IMR-90 (cell line): ENCODE data around the gene RAB11A. TPM values are rescaled to one million over a fixed set of nuclear protein-coding genes. Genes with fewer than 3 reads are reported as not detected.

Experiments
- ATAC-seq: fragments of 200-7000 bp; cut with Tn5 transposase; 2 replicates; pipeline ENCODE4 v1.9.1; 2020; ENCODE audit warnings: low read depth, mild to moderate bottlenecking, moderate library complexity
- BruUV-seq: library from RNA; stranded (reverse); fragments of 400-500 nt; replicated peaks from 2 replicates; lab custom pipeline; 2021; lab: Mats Ljungman, UMichigan
- CTCF ChIA-PET: fragments of 300-600 bp; formaldehyde crosslinking; extraction: SDS; loops from one replicate; lab custom pipeline; 2021; ENCODE audit warnings: antibody characterized with exemption; lab: Yijun Ruan, JAX
- POLR2A ChIA-PET: fragments of 300-600 bp; sonication (Branson Sonifier 250); formaldehyde crosslinking; loops from one replicate; lab custom pipeline; 2022; ENCODE audit warnings: antibody characterized with exemption; ENCODE audit not compliant: unreplicated experiment; lab: Charles Lee
- DNase-seq: peaks from one replicate; pipeline ENCODE4 v3.0.0; 2013
- H2AFZ ChIP-seq: replicated peaks from 2 replicates; pipeline ENCODE3; 2013; ENCODE audit warnings: low read length, mild to moderate bottlenecking; ENCODE audit not compliant: poor library complexity
- H2AK5ac ChIP-seq: 2 replicates; pipeline ENCODE4 v1.6.1; 2013; ENCODE audit warnings: low read depth, low read length, inconsistent platforms
- H2AK9ac ChIP-seq: replicated peaks from 2 replicates; pipeline ENCODE3; 2013; ENCODE audit warnings: mild to moderate bottlenecking, low read depth, low read length, moderate library complexity; ENCODE audit not compliant: poor library complexity
- H2BK120ac ChIP-seq: 2 replicates; pipeline ENCODE4 v1.6.1; 2013; ENCODE audit warnings: low read depth, low read length, inconsistent platforms
- H2BK15ac ChIP-seq: 3 replicates; pipeline ENCODE4 v1.6.1; 2013; ENCODE audit warnings: low read depth, low read length, inconsistent platforms
- H2BK20ac ChIP-seq: 2 replicates; pipeline ENCODE4 v1.6.1; 2013; ENCODE audit warnings: low read depth, mild to moderate bottlenecking, inconsistent platforms, low read length, moderate library complexity
- H2BK5ac ChIP-seq: 2 replicates; pipeline ENCODE4 v1.6.1; 2013; ENCODE audit warnings: mild to moderate bottlenecking, low read depth, low read length, inconsistent platforms; ENCODE audit not compliant: poor library complexity, severe bottlenecking
- H3K14ac ChIP-seq: replicated peaks from 2 replicates; pipeline ENCODE4 v1.6.1; 2013; ENCODE audit warnings: low read depth, low read length, inconsistent platforms
- H3K18ac ChIP-seq: 2 replicates; pipeline ENCODE4 v1.6.1; 2013; ENCODE audit warnings: low read depth, low read length, control low read depth
- H3K23ac ChIP-seq: 2 replicates; pipeline ENCODE4 v1.6.1; 2013; ENCODE audit warnings: low read depth, low read length, inconsistent platforms
- H3K27ac ChIP-seq: 2 replicates; pipeline ENCODE4 v1.5.1; 2013; ENCODE audit warnings: mild to moderate bottlenecking, control low read depth, low read length; ENCODE audit not compliant: insufficient read depth
- H3K27me3 ChIP-seq: 2 replicates; pipeline ENCODE4 v1.6.1; 2013; ENCODE audit warnings: low read length; ENCODE audit not compliant: control insufficient read depth, insufficient read depth
- H3K36me3 ChIP-seq: 2 replicates; pipeline ENCODE4 v1.6.1; 2013; ENCODE audit warnings: low read length, mixed read lengths; ENCODE audit not compliant: control insufficient read depth, insufficient read depth
- H3K4ac ChIP-seq: 2 replicates; pipeline ENCODE4 v1.6.1; 2013; ENCODE audit warnings: low read depth, low read length, inconsistent platforms
- H3K4me1 ChIP-seq: 2 replicates; pipeline ENCODE4 v1.6.1; 2013; ENCODE audit warnings: low read length, mixed read lengths; ENCODE audit not compliant: control insufficient read depth, insufficient read depth
- H3K4me2 ChIP-seq: 2 replicates; pipeline ENCODE4 v1.6.1; 2013; ENCODE audit warnings: low read depth, mild to moderate bottlenecking, control low read depth, low read length, moderate library complexity
- H3K4me3 ChIP-seq: 2 replicates; pipeline ENCODE4 v1.5.1; 2013; ENCODE audit warnings: low read depth, mild to moderate bottlenecking, control low read depth, low read length, moderate library complexity; ENCODE audit not compliant: insufficient read depth
- H3K56ac ChIP-seq: 2 replicates; pipeline ENCODE4 v1.6.1; 2013; ENCODE audit warnings: low read length, inconsistent platforms; ENCODE audit not compliant: insufficient read depth; ENCODE audit errors: extremely low read depth
- H3K79me1 ChIP-seq, 2 experiments: 2 replicates each; pipeline ENCODE4 v1.6.1; 2013; ENCODE audit warnings: low read length in 2 of 2, inconsistent platforms in 1 of 2, low read depth in 1 of 2
- H3K9ac ChIP-seq: 2 replicates; pipeline ENCODE4 v1.6.1; 2013; ENCODE audit warnings: low read depth, low read length, control low read depth
- H3K9me1 ChIP-seq: 2 replicates; pipeline ENCODE4 v1.6.1; 2013; ENCODE audit warnings: low read length, inconsistent platforms; ENCODE audit not compliant: insufficient read depth
- H3K9me3 ChIP-seq: 2 replicates; pipeline ENCODE4 v1.6.1; 2013; ENCODE audit warnings: low read length; ENCODE audit not compliant: control insufficient read depth, insufficient read depth
- H4K20me1 ChIP-seq: 2 replicates; pipeline ENCODE4 v1.6.1; 2013; ENCODE audit warnings: low read length, inconsistent platforms; ENCODE audit not compliant: insufficient read depth
- H4K5ac ChIP-seq: 2 replicates; pipeline ENCODE4 v1.6.1; 2013; ENCODE audit warnings: mild to moderate bottlenecking, low read depth, low read length, control low read depth
- H4K8ac ChIP-seq, 2 experiments: 2 replicates each; pipeline ENCODE4 v1.6.1; 2013; ENCODE audit warnings: low read depth in 2 of 2, low read length in 2 of 2, control low read depth in 1 of 2, inconsistent platforms in 1 of 2
- H4K91ac ChIP-seq: 2 replicates; pipeline ENCODE4 v1.6.1; 2013; ENCODE audit warnings: low read depth, low read length, inconsistent platforms; ENCODE audit not compliant: insufficient read depth
- CEBPB ChIP-seq: IDR thresholded peaks from 2 replicates; pipeline ENCODE4 v1.6.1; 2012; ENCODE audit warnings: low read depth, low read length, improper control_type of control experiment
- CHD1 ChIP-seq: IDR thresholded peaks from 2 replicates; pipeline ENCODE4 v1.6.1; 2012; ENCODE audit warnings: low read depth, low read length, improper control_type of control experiment
- CTCF ChIP-seq: conservative IDR thresholded peaks from 2 replicates; pipeline ENCODE4 v1.5.1; 2012; ENCODE audit warnings: mild to moderate bottlenecking, low read depth, low read length, improper control_type of control experiment
- ELK1 ChIP-seq: fragments of 150-350 bp; IDR thresholded peaks from 2 replicates; pipeline ENCODE4 v1.6.1; 2016; ENCODE audit warnings: low read depth, mild to moderate bottlenecking, low read length, moderate library complexity, borderline replicate concordance
- FOS ChIP-seq: fragments of 150-350 bp; IDR thresholded peaks from 2 replicates; pipeline ENCODE4 v1.6.1; 2016; ENCODE audit warnings: low read depth, low read length
- MAZ ChIP-seq: IDR thresholded peaks from 2 replicates; pipeline ENCODE4 v1.6.1; 2012; ENCODE audit warnings: low read depth, mild to moderate bottlenecking, low read length, improper control_type of control experiment, moderate library complexity, borderline replicate concordance
- MXI1 ChIP-seq: IDR thresholded peaks from 2 replicates; pipeline ENCODE4 v1.6.1; 2012; ENCODE audit warnings: low read depth, mild to moderate bottlenecking, low read length, moderate library complexity, borderline replicate concordance
- NFE2L2 ChIP-seq: fragments of 150-350 bp; IDR thresholded peaks from 2 replicates; pipeline ENCODE4 v1.6.1; 2016; ENCODE audit warnings: low read depth, mild to moderate bottlenecking, low read length
- POLR2A ChIP-seq: IDR thresholded peaks from 2 replicates; pipeline ENCODE4 v1.6.1; 2012; ENCODE audit warnings: mild to moderate bottlenecking, low read depth, low read length
- RAD21 ChIP-seq: IDR thresholded peaks from 2 replicates; pipeline ENCODE4 v1.6.1; 2012; ENCODE audit warnings: low read length, improper control_type of control experiment
- RFX5 ChIP-seq: IDR thresholded peaks from 2 replicates; pipeline ENCODE4 v1.8.0; 2012; ENCODE audit warnings: low read depth, mild to moderate bottlenecking, low read length, moderate library complexity
- USF2 ChIP-seq: fragments of 150-350 bp; IDR thresholded peaks from 2 replicates; pipeline ENCODE4 v1.6.1; 2017; ENCODE audit warnings: mild to moderate bottlenecking, antibody characterized with exemption, low read length, low read depth
- WGBS, 2 experiments: methylation state at CpG; one replicate each; pipeline versions ENCODE4 v1.1.5 to v1.1.7; 2013; ENCODE audit warnings: missing lambda C conversion rate in 2 of 2; ENCODE audit not compliant: insufficient read length in 1 of 2; ENCODE audit errors: extremely low coverage in 2 of 2; 5-methylcytosine and 5-hydroxymethylcytosine counted together
- dilution Hi-C: fragments of 300-500 bp; cut with HindIII; formaldehyde crosslinking; loops from one replicate; pipeline ENCODE4 v1.14.3; 2018; ENCODE audit warnings: low sequenced_read_pairs; ENCODE audit not compliant: unreplicated experiment
- in situ Hi-C: fragments of 300-500 bp; cut with MboI; formaldehyde crosslinking; loops from 3 replicates; pipeline ENCODE4 v1.14.3; 2019; ENCODE audit warnings: low sequenced_read_pairs, inconsistent platforms, mixed read lengths
- intact Hi-C: fragments of 100-400 bp; cut with micrococcal nuclease; formaldehyde crosslinking; loops from 2 replicates; pipeline ENCODE4 v1.10.0; 2022
- polyA plus RNA-seq, 3 experiments: library from polyadenylated mRNA; depleted of rRNA; stranded (reverse); fragments of >200 nt; gene quantifications; 2 replicates each; pipeline ENCODE4 v1.2.3, GENCODE V29; 2012; ENCODE audit warnings: low replicate concordance in 1 of 3
- total RNA-seq: library from RNA; depleted of rRNA; stranded (reverse); fragments of >200 nt; gene quantifications from 2 replicates; pipeline ENCODE4 v1.2.3, GENCODE V29; 2012

RAB11A gene
- total and polyA plus RNA-seq, 2 of the 4 experiments (the other 2 are of a cell fraction) = 341 to 462 TPM

GRCh38 chr15:65836665-65837064 is 32.6 kb upstream of the RAB11A start:
- H3K36me3 ChIP-seq = no peaks in the 10 kb centered on the region
- H3K4me1 ChIP-seq = peaks cover 5% of the 10 kb centered on the region; the same call in 1 of the 2 replicates
- no peak overlapping the region for H3K4me3 ChIP-seq
- dilution Hi-C loops (no loop called here), intact Hi-C loops (no loop called here), in situ Hi-C loops (no loop called here)
- no peak overlapping the region for H2AK5ac ChIP-seq
- H2AFZ ChIP-seq = no peak overlapping the region
- no peak overlapping the region for H4K8ac ChIP-seq
- H2BK120ac ChIP-seq = no peak overlapping the region
- no peak for ATAC-seq
- no peak for DNase-seq
- H3K9me1 ChIP-seq = no peaks in the 10 kb centered on the region
- H3K9me3 ChIP-seq = no peaks in the 10 kb centered on the region
- H3K56ac ChIP-seq = no peak overlapping the region
- ChIA-PET POLR2A (no interaction called here), CTCF (interaction anchor here (1.0 to 1.4 kb wide), 2 partner anchors 10 to 13 kb away, joined by 4 to 5 read pairs; no protein-coding TSS in a partner anchor)
- H2BK5ac ChIP-seq = no peak overlapping the region
- no peak overlapping the region for H2BK20ac ChIP-seq
- H3K4me2 ChIP-seq = no peak overlapping the region
- TF ChIP-seq CEBPB (no peak), RAD21 (no peak), POLR2A (no peak), USF2 (no peak), NFE2L2 (no peak), CTCF (no peak), FOS (no peak), MXI1 (no peak), MAZ (no peak), ELK1 (no peak), RFX5 (no peak), CHD1 (no peak)
- no peaks in the 10 kb centered on the region for H4K20me1 ChIP-seq
- H3K14ac ChIP-seq = no peak overlapping the region
- H4K91ac ChIP-seq = no peak overlapping the region
- no peak overlapping the region for H3K27ac ChIP-seq
- WGBS, 2 experiments = 83% methylated on average over 2 of the region's 4 CpGs; no CpG with 5 or more reads in 1 of the 2 experiments
- no peak overlapping the region for H3K9ac ChIP-seq
- H3K23ac ChIP-seq = no peak overlapping the region
- no peak overlapping the region for H3K18ac ChIP-seq
- H4K5ac ChIP-seq = no peak overlapping the region
- no TSS peak for BruUV-seq
- no peaks in the 10 kb centered on the region for H3K79me1 ChIP-seq
- H2AK9ac ChIP-seq = no peak overlapping the region
- H2BK15ac ChIP-seq = no peak overlapping the region
- H3K4ac ChIP-seq = no peak overlapping the region
- no peaks in the 10 kb centered on the region for H3K27me3 ChIP-seq
